ENCODE results near the gene KAT8. TPM values are rescaled to one million over a fixed set of nuclear protein-coding genes. Genes with fewer than 3 reads are reported as not detected.

Gene KAT8
- total RNA-seq, 1 donor from 2014 or later: 76.6 TPM

DNA sequence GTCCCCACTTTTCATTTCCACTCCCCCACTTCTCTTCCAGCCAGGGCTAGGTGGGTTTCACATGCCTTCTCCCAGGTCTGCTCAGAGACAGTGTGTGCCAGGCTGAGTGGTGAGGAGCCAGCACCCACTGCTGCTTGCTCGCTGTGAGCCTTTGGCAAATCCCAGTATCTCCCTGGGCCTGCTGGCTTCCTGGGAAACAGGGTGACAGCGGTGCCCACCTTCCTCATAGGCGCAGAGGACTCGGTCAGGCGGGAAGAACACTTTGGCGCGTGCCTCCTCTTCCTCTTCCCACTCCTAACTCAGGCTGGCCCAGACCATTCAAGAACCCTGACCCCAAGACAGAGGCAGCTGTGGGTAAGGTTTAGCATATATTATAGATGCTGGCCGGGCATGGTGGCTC, 28.3 kb upstream of the KAT8 start:
- peaks cover 17% of the 10 kb centered on the region for H3K4me1 ChIP-seq
- intact Hi-C loops (cut with DNase I): loop anchor here (10.0 kb wide), 1 partner anchor 56 kb away; no protein-coding TSS in a partner anchor
- no peak for DNase-seq (ENCODE audit: extremely low spot score in 2 of 2)

GRCh38 chr16:31090540-31090939, 26.9 kb upstream of the KAT8 start:
- TF ChIP-seq POLR2AphosphoS5 (IDR thresholded peaks at IDR 0.05; ENCODE audit: insufficient read depth in 1 of 2, low read depth in 1 of 2): no peak
- TF ChIP-seq POLR2A (IDR thresholded peaks at IDR 0.05): no peak
- no peak for TF ChIP-seq CTCF (IDR thresholded peaks at IDR 0.05)
- Histone ChIP-seq H3K4me1 (peaks cover 17% of the 10 kb centered on the region), H3K9me3 (no peaks in the 10 kb centered on the region), H3K4me3 (no peak overlapping the region), H3K27ac (no peak overlapping the region), H3K27me3 (no peaks in the 10 kb centered on the region), H3K36me3 (peaks cover 0 to 12% of the 10 kb centered on the region in 2 donors)
- DNase-seq (ENCODE audit: extremely low spot score in 2 of 2): no peak
- intact Hi-C loops (cut with DNase I): no loop called here

More for the DNA sequence above, 28.3 kb upstream of the KAT8 start:
- Histone ChIP-seq H3K9me3 (no peaks in the 10 kb centered on the region), H3K4me3 (no peak overlapping the region), H3K27me3 (no peaks in the 10 kb centered on the region), H3K27ac (no peak overlapping the region), H3K36me3 (peaks cover 0 to 18% of the 10 kb centered on the region in 2 donors)
- no peak for TF ChIP-seq POLR2A (IDR thresholded peaks at IDR 0.05)
- no peak for TF ChIP-seq POLR2AphosphoS5 (IDR thresholded peaks at IDR 0.05; ENCODE audit: insufficient read depth in 1 of 2, low read depth in 1 of 2)
- TF ChIP-seq CTCF (IDR thresholded peaks at IDR 0.05): no peak

- DNase-seq (ENCODE audit: extremely low spot score in 2 of 2): no peak
- H3K27me3 ChIP-seq: no peaks in the 10 kb centered on the region
- peaks cover 17% of the 10 kb centered on the region for H3K4me1 ChIP-seq
- no peak overlapping the region for H3K4me3 ChIP-seq
- no peak overlapping the region for H3K27ac ChIP-seq
- no peaks in the 10 kb centered on the region for H3K9me3 ChIP-seq
- intact Hi-C loops (cut with DNase I): no loop called here
- peaks cover 0 to 10% of the 10 kb centered on the region in 2 donors for H3K36me3 ChIP-seq
- TF ChIP-seq POLR2AphosphoS5 (IDR thresholded peaks at IDR 0.05; ENCODE audit: insufficient read depth in 1 of 2, low read depth in 1 of 2): no peak
- TF ChIP-seq CTCF (IDR thresholded peaks at IDR 0.05): no peak
- TF ChIP-seq POLR2A (IDR thresholded peaks at IDR 0.05): no peak
Observed at GRCh38 chr16:31092330-31092729, 25.1 kb upstream of the KAT8 start.

- Histone ChIP-seq H3K27ac (no peak overlapping the region), H3K4me1 (peaks cover 17% of the 10 kb centered on the region), H3K27me3 (no peaks in the 10 kb centered on the region), H3K36me3 (peaks cover 0 to 7% of the 10 kb centered on the region in 2 donors), H3K4me3 (peak overlapping the region; percentile 80 to 94), H3K9me3 (no peaks in the 10 kb centered on the region)
- no peak for TF ChIP-seq POLR2AphosphoS5 (IDR thresholded peaks at IDR 0.05; ENCODE audit: insufficient read depth in 1 of 2, low read depth in 1 of 2)
- TF ChIP-seq POLR2A (IDR thresholded peaks at IDR 0.05): no peak
- no peak for TF ChIP-seq CTCF (IDR thresholded peaks at IDR 0.05)
- DNase-seq (ENCODE audit: extremely low spot score in 2 of 2): no peak
- intact Hi-C loops (cut with DNase I): no loop called here
Observed at GRCh38 chr16:31093132-31093703, 24.2 kb upstream of the KAT8 start.

DNA sequence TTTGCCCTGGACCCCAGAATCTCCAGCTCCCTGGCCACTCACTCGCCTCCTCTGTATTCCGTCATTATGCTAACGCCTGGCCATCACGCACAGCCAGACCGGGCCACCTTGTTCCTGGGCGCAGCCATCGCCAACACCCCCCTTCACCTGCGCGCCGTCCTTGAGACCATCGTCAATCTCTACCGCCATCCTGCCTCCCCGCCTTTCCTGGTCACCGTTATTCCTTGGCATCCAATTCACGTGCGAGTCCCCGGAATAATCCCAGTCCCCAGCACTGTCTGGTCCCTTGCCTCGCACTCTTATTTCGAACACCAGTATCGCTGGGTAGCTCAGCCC, 23.4 kb upstream of the KAT8 start:
- Histone ChIP-seq H3K27me3 (no peaks in the 10 kb centered on the region), H3K4me3 (peak overlapping the region; percentile 80 to 94), H3K36me3 (peaks cover 0 to 7% of the 10 kb centered on the region in 2 donors), H3K27ac (peak overlapping the region; percentile 73), H3K9me3 (no peaks in the 10 kb centered on the region), H3K4me1 (peaks cover 17% of the 10 kb centered on the region)
- no peak for DNase-seq (ENCODE audit: extremely low spot score in 2 of 2)
- TF ChIP-seq CTCF (IDR thresholded peaks at IDR 0.05) (no peak), POLR2AphosphoS5 (IDR thresholded peaks at IDR 0.05; ENCODE audit: insufficient read depth in 1 of 2, low read depth in 1 of 2) (no peak), POLR2A (IDR thresholded peaks at IDR 0.05) (no peak)
- intact Hi-C loops (cut with DNase I): no loop called here

Measured in vagina (tissue), 2 donors.